ENCODE measurements around the gene FBRSL1.
A peak's percentile ranks its signal among the peaks of the same experiment; 100 is the strongest.

DNA sequence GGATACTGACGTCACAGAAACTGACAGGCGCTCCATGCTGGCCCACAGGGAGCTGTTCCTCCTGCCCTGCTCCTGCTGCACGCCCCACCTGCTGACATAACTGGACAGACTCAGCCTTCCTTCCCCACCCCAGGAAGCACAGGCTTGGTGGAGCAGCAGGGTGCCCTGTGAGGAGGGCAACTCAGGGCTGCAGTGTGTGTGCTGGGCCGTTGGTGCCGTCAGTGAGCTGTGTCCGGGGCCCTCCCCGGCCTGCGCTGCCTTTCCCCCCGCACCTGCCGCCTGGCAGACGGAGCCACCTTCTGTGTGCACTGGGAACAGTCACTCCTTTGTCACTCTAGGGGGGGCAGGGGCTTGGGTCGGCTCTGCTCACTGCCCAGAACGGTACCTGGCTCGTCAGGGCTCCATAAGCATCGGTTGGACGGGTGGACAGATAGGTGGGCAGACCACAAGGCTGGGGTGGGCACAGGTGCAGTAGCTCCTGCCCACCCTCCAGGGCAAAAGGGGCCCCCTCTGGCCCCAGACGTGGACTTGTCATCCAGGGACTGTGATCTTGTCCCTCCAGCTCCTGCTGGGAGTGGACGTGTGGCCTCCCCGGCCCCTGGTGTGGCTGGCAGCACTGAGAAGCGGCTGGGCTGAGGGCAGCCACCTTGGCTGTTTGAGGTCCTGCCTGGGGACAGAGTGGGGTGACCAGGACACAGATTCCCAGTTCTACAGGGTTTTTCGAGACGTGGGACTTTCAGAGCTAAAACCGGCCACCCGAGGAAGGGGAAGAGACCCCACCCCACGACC, 32.8 kb downstream of the FBRSL1 start:
- TF ChIP-seq HMGXB4 (CRISPR knock-in tag; IDR thresholded peaks at IDR 0.05) (no peak), KAT8 (IDR thresholded peaks at IDR 0.05; ENCODE audit: low read depth) (no peak), SMARCB1 (IDR thresholded peaks at IDR 0.05; ENCODE audit: insufficient read length, low read depth) (no peak), CBX3 (IDR thresholded peaks at IDR 0.05; ENCODE audit: borderline replicate concordance in 1 of 2, low read length in 2 of 2) (no peak)
- TF ChIP-seq, protein P1, sequence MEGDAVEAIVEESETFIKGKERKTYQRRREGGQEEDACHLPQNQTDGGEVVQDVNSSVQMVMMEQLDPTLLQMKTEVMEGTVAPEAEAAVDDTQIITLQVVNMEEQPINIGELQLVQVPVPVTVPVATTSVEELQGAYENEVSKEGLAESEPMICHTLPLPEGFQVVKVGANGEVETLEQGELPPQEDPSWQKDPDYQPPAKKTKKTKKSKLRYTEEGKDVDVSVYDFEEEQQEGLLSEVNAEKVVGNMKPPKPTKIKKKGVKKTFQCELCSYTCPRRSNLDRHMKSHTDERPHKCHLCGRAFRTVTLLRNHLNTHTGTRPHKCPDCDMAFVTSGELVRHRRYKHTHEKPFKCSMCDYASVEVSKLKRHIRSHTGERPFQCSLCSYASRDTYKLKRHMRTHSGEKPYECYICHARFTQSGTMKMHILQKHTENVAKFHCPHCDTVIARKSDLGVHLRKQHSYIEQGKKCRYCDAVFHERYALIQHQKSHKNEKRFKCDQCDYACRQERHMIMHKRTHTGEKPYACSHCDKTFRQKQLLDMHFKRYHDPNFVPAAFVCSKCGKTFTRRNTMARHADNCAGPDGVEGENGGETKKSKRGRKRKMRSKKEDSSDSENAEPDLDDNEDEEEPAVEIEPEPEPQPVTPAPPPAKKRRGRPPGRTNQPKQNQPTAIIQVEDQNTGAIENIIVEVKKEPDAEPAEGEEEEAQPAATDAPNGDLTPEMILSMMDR (IDR thresholded peaks at IDR 0.05 in 2 of 3, conservative IDR thresholded peaks at IDR 0.05 in 1 of 3; ENCODE audit: insufficient read depth in 2 of 3, low read depth in 1 of 3, low read length in 3 of 3), result peak in 1 of 3 experiments; percentile 18; a peak in 1 of 6 replicates
